CD4-positive, alpha-beta T cell treated with Interleukin-4 for 1 hour (primary cell): ENCODE data around the gene AFF3.
"Not testable (repeated sequence)": the region's sequence is repeated elsewhere in the genome, so short reads cannot be mapped to it uniquely, and the experiment has no call there.

Experiments
- DNase-seq, 2 donors: peaks; one replicate each; pipeline ENCODE4 v3.0.0-alpha.2; 2020 to 2022

AFF3 gene

GRCh38 chr2:99682275-99683060 lies 459.9 kb downstream of the AFF3 start:
- DNase-seq, result no peak

DNA sequence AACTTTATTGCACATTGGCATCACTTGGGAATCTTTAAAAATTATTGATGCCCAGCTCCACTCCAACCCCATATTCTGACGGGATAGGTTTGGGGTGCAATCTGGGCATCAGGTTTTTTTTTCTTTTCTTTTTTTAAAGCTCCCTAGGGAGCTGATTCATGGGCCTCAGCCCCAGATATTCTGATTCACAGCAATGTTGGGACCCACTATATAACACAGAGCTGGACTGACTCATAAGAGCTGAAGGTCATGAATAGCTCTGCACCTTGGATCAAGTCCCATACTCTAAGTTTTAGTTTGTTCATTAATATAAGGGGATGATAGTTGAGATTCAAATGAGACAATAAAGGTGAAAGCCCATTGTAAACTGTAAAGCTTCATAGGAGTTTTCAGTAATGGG lies 461.4 kb downstream of the AFF3 start:
- no peak for DNase-seq

DNA sequence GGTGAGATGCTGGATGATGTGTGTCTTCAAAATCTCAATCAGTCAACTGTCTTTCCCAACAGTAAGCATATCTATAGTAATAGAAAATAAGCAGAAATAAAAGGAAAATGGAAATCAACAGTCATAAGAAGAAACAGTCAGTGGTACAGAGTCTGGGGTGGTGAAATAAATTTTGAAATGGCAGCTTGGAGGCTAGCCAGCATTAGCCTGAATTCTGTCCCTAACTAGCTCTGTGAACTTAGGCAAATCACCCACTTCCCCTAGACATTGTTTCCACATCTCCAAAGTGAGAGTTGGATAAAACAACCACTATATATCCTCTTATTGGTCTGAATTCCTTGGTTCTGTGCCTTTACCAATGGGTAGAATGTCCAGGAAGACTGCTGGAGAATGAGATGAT lies 462.9 kb downstream of the AFF3 start:
- no peak for DNase-seq

DNA sequence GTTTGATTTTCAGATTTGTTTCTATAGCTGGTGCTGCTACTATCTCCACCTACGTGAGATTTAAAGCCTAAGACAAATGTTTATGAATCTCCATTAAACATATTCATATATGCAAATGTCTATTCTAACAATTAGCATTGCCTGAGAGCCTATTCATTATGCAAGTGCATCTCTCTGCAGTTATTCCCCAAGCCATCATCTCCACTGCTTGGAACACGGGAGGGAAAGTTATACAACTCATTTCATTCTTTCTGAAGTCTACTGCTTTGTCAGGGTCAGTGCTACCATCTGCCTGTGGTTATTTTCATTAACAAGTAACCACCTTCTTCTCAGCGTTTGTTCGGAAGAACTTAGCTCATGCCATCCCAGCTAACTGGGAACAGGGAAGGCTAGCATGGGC lies 463.8 kb downstream of the AFF3 start:
- no peak for DNase-seq

DNA sequence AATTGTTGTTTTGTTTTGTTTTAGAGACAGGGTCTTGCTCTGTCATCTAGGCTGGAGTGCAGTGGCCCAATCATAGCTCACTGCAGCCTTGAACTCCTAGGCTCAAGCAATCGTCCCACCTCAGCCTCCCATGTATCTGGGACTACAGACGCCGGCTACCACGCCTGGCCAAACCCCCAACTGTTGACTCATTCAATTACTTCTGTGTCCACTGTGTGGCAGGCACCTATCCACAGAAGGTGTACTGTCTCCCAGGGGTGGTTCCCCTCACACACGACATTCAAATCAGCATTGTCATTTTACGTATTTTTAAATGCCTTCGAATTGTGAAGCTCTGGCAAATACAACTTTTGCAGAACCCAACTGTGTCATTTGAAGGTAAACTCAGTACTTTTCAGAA lies 464.6 kb downstream of the AFF3 start:
- no peak for DNase-seq

DNA sequence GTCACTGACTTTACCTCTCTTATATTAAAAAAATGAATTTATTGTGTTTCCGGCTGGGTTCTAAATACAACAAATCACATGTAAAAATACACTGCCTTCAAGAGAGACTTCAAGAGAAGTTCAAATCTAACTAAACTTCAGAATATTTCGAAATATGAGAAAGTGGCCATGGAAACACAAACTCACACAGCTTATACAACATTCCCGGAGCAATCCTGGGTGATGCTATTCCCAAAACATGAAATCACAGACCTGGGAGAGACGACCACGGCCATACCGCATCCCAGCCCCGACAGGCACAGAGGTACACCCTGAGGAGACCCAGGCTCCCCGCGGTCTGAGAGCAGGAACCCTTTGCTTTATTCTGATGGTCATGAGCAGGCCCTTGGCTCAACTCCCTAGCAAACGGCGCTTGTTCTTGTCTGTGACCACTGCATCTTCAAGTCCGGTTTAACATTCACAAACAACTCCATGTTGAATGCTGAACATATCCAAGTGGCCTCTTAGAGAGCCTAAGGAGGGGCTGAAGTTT lies 467.2 kb downstream of the AFF3 start:
- no peak for DNase-seq

GRCh38 chr2:99674090-99674489 lies 468.3 kb downstream of the AFF3 start:
- DNase-seq, result no peak

- no peak for DNase-seq
Observed at GRCh38 chr2:99672766-99673350, 469.5 kb downstream of the AFF3 start.

GRCh38 chr2:99670768-99671734 lies 471.3 kb downstream of the AFF3 start:
- DNase-seq, result no peak

GRCh38 chr2:99666256-99666655 lies 476.1 kb downstream of the AFF3 start:
- no peak for DNase-seq

- DNase-seq, result no peak
Observed at GRCh38 chr2:99663641-99664040, 478.7 kb downstream of the AFF3 start.

DNA sequence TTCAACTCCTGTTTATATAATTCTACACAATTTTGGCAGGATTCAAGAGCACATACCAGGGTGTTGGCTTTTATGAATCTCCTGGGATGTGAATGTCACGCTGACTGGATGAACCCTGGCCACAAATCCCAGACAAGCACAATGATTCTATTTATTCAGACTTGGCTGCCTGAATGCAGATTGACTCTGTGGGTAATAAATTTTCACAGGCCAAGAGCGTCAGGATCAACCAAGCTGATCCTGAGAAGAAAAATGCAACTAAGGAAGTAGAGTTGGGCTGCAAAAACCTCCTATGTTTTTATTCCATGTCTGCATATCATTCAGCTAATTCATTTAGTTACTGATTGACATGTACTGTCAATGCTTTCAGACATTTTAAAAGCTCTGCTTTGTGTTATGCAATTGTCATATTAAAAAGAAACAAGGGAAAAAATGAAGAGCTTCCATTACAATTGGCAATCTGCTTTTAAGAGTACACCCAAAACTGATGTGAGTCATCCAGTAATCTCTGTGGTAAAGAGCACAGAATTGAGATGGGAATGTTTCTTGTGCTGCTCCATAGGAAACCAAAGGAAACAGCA lies 479.5 kb downstream of the AFF3 start:
- no peak for DNase-seq

- DNase-seq, result not testable (repeated sequence)
Observed at GRCh38 chr2:99661761-99662160, 480.6 kb downstream of the AFF3 start.

GRCh38 chr2:99660616-99661406 lies 481.6 kb downstream of the AFF3 start:
- DNase-seq, result no peak

DNA sequence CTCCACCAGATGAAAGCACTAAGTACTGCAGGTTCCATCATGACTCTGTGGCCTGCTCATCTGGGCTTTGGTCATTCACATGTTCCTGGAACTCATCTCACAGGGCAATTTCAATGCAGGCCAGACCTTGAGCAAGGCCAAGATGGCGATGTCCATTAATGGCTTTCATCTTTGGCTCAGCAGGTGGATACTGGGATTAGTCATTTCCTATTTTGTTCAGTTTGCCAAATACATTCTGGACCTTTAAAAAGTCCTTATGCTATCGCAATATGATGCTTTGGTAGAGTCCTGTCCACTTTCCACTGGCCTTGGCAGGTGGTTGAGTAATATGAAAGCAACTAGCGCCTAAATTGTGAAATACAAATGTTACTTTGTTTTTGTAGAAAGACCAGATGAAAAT lies 482.5 kb downstream of the AFF3 start:
- DNase-seq, result no peak

GRCh38 chr2:99657691-99658258 lies 484.6 kb downstream of the AFF3 start:
- DNase-seq, result no peak

DNA sequence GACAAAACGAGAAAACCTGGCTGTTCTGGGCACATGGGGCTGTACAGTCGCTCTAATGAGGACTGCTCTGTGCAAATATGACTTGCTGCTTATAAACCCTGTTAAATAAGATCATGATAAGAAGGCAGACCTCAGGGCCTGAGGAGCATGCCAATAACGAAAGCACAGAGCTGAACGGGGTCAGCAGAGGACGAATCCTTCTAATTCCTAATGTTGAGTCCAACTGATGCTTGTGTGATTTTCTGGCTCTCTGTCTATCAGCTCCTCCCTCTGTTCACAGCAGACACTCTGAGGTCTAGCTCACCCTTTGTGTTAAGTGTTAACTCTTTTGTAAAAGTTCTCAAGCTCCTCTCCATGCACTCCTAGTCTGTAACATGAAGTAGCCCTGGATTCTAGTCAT lies 485.4 kb downstream of the AFF3 start:
- DNase-seq, result no peak

DNA sequence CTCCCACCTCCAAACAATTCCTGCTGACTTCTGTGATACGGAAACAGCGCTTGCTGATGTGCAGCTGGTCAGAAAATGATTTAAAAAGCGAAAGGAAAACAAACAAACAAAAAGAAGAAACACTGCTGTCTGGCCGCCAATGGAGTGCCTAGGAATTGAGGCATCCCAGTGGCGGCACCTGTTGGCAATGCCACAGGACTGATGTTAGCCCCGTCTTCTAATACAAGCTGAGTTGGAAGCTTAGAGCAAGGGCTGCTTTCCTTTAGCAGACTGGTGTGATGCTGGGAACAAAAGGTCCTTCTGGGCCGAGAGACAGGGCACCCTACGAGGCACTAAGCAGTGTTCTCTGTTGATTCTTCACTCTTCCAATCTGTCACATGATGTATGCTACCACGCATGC lies 489.0 kb downstream of the AFF3 start:
- no peak for DNase-seq

- DNase-seq, result no peak
Observed at GRCh38 chr2:99652862-99653261, 489.5 kb downstream of the AFF3 start.

GRCh38 chr2:99651930-99652670 lies 490.3 kb downstream of the AFF3 start:
- no peak for DNase-seq
